IPS-NIHi7 (cell line): ENCODE results near the gene MPRIP.

Experiments
- DNase-seq: peaks from one replicate; pipeline ENCODE4 v3.0.0; 2012; ENCODE audit warnings: mixed read lengths; ENCODE audit errors: extremely low spot score

The MPRIP gene

DNA sequence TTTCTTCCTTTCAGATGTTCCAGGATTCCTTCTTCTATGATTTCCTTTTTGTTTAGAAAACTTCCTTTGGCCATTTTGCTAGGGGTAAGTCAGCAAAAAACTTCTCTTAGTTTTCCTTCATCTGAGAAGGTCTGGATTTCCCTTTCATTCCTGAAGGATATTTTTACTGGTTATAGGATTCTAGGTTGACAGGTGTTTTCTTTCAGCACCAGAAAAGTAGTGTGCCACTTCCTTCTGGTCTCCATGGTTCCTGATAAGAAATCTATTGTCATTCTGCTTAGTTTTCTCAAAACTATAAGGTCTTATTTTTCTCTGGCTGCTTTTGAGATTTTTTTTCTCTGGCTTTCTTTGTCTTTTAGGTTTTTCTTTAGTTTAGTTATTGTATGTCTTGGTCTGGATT, 27.6 kb downstream of the MPRIP start:
- no peak for DNase-seq

DNA sequence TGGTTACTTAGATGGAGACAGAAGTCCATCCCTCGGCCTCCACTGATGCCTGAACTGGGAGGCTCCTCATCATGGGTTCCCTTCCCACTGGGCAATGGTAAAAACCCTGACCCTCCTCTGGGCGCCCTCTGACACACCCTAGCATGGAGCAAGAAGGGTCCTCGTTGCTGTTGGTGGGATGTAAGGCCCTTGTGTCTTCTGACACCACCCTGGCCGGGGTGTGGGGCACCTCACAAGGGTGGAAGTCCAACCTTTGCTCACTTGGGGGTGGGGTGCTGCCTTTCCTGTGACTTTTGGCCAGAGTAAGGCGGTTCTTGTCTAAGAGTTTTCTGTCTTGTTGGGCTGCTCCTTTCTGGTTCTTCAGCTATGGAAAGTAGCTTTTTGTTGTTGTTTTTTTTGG, 28.7 kb downstream of the MPRIP start:
- no peak for DNase-seq

DNA sequence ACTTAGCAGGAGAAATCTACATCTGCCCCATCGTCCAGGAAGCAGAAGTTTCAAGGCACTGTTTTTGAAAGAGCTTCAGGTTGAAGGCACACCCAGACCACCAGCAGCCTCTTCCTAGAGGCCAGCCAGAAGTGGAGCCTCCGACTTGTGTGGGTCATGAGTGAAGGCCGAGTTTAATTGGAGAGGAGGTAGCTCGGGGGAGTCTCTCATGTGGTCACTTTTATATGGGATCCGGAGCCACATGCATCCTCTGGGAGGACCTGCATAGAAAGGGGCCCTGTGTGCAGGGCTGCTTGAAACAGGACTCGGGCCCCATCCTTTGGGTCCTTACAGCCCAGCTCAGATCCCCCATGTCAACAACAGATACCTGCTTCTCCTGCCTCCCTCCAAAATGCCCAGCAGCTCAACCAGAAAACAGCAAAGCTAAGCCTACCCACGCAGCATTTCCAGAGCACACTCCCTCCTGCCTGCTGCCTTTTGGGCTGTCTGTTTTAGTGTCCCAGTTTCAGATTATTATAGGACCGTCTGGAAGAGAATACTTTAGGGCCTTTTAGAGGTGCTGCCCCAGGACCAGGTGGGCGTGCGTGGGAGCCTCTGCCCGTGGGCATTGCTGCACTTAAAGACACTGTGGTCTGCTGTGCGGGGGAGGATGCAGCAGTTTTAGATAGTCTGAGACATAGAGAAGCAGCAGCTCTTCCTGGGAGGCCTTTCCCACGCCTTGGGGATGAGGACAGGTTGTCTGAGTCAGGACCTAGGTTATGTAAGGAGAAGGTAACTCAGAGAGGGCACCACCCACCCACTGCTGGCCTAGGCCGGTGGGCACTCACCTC, 29.5 kb downstream of the MPRIP start:
- no peak for DNase-seq

DNA sequence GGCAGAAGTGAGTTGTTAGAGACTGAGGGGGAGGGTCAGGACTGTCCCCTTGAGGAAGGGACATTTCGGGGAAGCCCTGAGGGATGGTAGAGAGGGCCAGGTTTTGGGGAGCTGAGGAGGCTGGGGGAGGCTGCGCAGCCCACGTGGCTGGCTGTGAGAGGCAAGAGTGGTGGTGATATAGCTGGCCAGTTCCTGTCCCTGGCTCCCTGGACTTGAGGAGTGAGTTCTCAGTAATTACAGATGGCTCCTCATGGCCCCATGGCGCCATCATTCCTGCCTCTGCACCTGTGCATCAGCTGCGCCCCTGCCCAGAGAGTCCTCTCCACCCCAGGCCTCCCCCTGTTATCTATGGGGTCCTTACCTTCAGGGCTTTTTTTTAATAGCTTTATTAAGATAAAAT, 30.3 kb downstream of the MPRIP start:
- no peak for DNase-seq

DNA sequence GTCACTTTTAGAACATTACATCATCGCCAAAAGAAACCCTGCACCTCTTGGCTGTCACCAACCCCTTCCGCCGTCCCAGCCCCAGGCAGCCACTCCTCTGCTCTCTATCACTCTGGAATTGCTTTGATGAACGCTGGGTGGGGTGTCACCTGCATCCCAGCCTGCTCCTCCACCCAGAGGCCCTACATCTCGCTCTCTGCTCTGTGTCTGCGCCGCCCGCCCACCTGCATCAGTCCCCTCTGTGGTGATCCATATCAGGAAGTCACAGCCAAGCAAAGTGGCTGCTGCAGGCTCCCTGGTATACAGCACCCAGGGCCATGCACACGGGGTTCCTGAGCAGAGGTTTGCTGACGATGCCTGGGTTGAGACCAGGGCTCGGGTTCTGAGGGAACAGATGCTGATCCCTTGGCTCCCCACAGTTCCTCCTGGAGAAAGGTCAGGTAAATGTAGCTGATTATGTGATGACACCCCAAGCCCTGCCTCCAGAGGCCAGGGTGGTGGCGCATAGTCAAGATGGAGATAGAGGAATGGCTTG, 30.8 kb downstream of the MPRIP start:
- no peak for DNase-seq

DNA sequence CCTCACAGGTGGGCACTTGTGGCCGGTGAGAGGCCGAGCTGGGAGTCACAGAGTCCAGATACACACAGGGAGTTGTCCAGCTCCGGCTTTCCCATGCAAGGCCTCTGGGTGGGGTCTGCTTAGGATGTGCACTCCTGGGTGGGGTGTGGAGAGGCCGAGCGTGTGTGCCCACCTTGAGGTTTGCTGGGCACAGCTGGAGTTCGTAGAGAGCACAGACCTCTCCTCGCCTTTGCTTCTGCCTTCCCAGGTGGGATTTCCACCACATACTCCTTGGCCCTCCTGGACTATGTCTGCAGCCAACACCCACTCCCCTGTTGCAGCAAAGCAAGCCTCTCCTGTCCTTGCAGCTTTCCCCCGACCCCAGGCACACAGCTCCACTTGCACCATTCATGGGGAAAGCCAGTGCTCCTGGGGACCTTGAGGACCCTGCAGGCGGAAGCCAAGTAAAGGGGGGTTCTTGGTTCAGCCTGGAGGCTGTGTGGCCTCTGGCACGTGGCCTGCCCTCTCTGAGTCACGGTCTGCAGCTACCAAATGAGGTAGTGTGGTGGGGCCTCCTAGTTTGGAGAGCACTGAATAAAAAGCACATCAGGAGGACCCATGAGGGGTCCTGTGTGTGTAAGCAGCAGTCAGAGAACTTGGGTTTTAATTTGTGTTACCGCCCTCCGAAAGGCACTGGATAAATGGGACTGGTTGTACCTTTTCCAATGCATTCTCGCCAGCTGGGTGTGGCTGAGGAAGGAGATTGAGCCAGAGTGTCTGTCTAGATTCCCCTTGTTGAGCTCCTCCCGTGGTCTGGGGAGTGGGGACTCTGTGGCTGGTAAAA, 31.5 kb downstream of the MPRIP start:
- DNase-seq: no peak

DNA sequence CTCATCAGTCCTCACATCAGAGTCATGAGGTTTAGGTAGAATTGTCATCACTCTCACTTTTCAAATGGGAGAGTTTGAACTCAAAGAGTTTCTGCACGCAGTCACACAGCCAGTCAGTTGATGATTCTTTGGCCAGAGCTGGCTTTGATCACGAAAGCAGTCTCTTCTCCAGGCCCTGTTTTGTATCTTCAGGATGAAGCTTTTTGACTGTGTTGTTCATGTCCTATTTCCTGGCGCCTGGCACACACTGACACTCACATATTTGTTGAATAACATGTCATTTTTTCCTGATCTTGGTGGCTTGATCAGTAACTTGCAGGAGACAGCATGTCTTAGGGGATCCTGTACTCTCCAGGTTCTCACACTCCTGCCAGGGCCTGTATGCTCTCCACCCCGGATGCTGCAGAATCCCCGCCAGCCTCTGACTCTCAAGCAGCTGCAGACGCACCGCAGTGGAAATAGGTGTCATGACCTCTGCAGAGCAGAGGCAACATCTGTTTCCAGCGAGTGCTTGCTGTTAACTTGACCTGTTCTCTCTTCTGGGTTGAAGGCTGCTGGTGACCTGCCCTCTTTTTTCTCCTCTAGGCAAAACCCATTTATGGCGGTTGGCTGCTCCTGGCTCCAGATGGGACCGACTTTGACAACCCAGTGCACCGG, 33.0 kb downstream of the MPRIP start:
- no peak for DNase-seq

DNA sequence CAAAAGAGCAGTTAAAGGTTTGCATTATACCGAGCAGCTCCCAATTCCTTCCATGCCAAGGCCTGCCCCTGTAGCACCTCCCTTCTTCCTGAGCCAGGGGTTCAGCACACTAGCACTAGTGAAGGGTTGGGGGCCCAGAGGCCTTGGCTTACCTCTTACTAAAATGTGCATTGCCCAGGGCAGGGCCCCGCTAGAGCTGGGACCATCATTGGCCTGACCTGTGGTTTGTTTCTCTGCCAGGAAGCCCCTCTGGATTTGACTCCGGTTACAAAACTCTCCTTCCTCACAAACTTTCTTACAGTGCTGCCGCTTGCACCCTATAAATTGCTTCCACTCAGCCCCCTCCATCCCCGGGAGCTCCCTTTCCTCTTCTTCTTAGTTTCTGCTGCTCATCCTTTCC, 33.8 kb downstream of the MPRIP start:
- no peak for DNase-seq

DNA sequence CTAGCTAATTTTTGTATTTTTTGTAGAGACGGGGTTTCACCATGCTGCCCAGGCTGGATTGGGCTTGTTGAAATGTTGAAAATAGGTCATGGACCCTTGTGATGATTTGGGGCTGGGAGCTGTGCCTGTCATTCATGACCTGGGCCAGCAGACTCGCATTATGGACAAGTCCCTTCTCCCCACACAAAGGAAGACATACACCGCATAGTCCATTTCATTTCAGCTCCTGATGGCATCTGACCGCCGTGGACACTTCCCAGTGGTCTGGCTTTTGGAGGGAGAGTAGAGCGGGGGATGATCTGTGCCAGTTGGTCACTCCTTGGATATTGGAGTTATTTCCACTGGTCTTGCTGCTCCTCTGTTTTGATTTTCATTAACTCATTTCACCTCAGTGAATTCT, 34.8 kb downstream of the MPRIP start:
- DNase-seq: no peak

DNA sequence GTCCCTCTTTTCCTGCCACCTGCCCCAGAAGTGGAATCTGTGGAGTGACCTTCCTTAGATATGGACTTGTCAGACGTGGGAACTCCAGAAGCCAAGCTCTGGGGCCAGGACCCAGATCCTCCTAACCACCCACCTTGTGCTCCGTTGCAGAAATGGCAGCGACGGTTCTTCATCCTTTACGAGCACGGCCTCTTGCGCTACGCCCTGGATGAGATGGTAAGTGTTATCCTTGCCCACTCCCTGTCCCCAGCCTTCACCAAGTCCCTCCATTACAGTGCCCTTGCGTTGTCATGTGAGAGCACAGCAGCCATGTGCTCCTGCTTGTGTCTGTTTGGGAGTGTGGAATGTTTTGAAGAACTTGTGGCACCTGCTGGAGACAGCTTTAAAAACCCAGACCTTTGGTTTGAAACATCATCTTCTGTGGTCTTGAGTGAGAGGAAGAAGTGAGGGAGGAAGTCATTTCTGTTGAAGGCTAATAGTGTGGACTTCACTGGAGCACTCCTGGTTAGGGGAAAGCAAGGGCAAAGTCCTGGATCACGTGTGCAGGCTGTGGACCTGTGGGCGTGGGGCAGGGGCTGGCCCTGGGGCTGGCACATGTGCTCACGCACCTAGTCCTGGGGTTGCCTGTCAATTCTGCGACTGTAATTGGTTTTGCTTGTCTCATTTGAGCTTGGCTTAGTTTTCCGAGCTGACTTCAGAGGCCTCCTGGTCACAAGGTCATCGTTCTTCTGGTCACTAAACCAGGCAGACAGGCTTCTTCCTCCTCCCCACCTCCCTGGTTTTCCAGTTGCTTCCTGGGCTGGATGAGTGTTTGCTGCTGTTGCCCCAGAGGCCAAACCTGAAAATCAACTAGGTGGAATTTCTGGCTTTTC, 35.8 kb downstream of the MPRIP start:
- DNase-seq: no peak

DNA sequence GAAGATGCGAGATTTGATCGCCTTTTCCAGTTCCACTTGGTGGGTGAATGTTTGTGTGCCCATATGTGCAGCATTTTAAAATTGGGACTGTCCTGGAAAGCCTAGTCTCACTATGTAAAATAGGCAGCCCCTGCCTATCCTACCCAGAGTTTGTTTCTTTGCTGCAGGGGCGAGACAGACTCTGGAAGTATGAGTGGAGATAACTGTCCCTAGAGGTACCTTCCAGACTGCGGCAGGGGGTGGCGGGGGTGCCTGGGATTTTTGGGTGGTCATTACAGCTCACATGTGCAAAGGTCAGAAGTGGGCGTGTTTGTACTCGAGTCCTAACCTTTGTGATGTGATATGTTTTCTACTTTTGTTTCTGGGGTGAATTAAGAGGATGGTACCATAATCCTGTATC, 36.6 kb downstream of the MPRIP start:
- DNase-seq: no peak

DNA sequence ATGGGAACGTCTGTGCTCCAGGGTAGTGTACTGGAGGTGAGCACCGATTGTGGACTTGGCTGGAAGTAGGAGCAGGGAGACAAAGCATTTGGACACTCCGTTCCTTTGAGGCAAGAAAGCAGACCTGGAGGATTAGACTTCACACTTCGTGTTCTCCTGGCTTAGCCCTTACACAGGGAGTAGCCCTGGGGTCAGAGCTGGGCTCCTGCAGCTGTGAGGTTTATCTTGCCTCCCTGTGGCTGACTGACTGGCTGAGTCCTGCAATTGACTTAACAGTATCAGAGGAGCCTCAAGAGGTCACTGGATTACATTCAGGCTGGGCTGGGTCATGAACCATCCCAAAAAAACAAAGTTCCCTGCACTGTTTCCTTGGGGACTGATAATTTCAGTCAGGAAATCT, 37.1 kb downstream of the MPRIP start:
- no peak for DNase-seq

DNA sequence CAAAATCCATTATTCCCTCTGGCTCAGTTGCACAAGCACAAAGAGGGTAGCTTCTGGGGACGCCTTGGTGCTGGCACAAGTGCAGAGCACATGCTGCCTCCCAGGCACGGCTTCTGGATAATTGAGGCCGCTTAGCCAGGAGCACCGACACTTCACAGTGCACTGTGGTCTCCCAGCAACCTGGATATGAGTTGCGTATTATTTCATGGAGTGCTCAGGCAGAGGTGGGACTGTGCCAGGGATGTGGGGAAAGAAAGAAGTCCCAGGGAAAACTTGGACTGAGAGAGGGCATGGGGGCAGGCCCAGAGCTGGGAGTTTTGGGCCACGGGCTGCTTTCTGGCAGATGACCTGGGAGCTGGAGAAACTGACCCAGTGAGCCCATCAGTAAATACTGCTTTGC, 37.5 kb downstream of the MPRIP start:
- DNase-seq: no peak

DNA sequence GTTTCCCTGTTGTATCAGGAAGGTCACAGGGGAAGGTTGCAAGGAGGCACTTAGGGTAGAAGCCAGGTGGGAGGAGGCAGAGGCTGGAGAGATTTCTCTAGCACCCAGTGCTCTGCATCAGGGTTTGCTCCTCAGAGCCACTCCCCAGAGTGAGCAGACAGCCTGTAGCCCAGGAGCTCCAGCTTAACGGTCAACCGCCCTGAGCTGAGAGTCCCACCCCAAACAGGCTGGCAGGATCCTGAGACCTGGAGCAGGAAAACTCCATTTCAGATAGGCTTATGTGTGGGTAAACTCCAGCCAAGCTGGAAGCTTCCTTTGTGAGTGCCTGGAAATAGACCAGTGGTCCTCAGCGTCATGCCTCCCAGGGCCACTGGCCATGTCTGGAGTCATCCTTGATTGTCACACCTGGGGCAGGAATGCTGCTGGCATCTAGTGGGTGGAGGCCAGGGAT, 37.9 kb downstream of the MPRIP start:
- no peak for DNase-seq

DNA sequence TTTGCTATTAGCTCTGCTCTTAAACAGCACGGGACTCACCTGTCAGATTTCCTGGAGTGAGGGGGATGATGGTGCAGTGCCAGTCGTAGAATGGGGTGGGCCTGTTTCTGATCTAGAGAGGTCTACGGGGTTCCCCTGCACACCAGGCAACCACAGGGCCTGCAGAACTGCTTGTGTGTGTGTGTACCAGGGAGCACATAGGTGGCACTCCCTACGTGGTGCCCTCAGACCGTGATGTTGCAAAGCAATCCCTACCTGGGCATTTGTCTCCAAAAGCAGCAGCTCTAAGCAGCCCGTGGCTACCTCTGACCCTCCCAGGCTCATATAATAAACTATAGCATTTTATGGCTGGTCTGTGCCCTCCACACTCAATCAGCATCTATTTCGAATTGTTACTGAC, 38.5 kb downstream of the MPRIP start:
- DNase-seq: no peak

DNA sequence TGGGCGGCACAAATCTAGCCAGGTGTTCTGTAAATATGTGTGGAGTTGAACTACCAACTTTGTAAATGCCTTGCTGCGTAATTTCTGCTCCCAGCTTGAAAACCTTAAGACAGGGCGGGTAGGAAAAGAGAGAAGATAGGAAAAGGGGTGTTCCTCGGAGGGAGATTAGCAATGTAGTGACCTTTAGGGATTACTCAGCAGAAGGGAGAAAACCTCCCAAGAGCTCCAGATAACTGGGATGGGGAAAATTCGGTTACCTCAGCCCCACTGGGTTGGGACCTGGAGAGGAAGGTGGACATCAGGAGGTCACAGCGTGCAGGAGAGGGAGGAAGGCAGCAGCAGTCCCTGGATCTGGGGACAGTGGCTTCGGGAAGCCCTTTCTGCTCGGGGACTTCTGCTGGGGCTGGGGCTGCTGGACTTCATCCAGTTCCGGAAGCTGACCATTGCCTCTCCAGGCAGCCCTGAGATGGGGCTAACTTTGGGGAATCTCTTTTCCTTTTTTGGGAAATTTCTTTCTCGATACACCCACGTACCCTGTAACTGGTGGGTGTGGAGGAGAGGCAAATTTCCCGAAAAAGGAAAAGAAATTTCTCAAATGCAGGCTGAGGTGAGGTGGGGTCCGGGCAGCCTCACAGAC, 39.2 kb downstream of the MPRIP start:
- no peak for DNase-seq

DNA sequence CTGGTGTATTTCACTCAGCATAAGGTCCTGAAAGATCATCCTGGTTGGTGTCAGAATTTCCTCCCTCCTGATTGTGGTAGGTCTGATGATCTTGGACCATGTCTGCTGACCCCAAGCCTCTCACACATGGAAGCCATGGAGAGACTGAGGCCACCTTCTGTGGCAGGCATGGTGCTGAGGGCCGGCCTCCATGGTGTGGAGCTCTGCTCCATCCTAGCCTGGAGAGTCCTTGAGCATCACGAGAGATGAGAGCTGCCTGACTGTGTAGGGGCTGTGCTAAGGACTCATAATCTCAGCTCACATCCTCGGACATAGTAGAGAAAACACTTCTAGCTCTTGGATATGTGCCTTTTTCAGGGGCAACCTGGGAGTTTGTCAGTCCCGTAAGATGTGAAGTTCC, 40.6 kb downstream of the MPRIP start:
- no peak for DNase-seq

DNA sequence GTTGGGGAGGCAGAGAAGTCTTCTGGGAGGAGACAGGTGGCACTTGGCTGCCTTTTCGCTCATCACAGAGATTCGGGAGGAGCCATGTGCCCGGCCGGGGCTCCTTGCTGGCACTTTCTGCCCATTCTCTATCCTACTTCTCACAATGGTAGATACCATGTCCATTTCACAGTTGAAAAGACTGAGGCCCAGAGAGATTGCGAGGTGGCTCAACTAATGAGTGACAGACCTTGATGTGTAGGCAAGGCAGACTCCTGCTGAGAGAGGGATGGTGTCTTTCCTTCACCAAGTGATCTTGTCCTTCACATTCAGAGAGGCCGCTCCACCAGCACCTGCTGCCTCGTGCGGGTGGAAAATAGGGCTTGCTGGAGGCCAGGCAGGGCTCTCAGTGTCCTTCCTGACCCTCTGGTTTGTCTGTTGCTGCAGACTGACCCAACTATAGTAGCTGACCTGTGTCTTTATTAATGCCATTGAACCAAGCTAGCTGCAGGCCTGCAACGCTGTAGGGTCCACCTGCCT, 42.1 kb downstream of the MPRIP start:
- DNase-seq: no peak

DNA sequence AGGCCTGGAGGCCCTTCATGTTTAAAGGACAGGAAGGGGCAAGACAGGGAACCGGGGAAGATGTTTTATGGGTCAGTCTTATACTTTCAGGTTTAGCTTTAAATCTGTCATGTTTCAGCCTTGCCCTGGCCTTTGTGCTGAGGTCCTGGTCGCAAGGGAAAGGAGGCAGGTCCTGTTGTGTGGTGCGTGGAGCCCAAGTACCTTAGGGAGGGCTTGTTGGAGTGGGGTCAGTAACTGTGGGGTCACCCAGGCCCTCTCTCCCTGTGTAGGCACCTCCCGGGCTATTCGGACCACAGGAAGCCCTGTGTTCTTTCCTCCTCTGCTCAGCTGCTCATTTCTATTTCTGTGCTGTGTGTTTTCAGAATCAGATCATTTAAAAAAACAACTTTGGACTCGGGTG, 42.7 kb downstream of the MPRIP start:
- no peak for DNase-seq

DNA sequence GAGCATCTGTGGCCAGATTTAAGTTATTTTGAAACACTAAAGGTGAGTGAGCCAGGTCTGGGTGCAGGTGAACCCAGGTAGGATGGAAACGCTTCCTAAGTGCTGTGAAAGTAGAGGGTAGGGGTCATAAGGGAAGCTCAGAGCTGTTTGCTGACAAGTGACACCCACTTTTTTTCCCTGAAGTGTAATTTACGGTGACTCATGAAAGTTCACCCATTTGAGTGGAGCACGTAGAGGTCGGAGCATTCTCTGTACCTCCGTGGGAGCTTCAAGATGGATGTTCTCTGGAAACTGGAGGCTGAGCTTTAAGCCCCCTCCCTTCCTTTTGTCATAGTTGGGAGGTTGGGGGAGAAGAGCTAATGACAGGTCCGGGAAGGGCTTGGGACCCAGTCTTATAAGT, 44.3 kb downstream of the MPRIP start:
- no peak for DNase-seq
